Testis (tissue), 3 donors: ENCODE data around the gene CRAT. TPM values are rescaled to one million over a fixed set of nuclear protein-coding genes. Genes with fewer than 3 reads are reported as not detected.
"Not testable (repeated sequence)": the region's sequence is repeated elsewhere in the genome, so short reads cannot be mapped to it uniquely, and the experiment has no call there.

Experiments
- DNase-seq: peaks from one replicate; pipeline ENCODE4 v3.0.0-alpha.2; 2019
- H3K27ac ChIP-seq, 2 donors: fragments of 200-600 bp; sonication (generic); one replicate each; pipeline ENCODE4 v1.5.1; 2019
- H3K27me3 ChIP-seq: fragments of 200-600 bp; sonication (generic); one replicate; pipeline ENCODE4 v1.5.1; 2019
- H3K36me3 ChIP-seq: fragments of 200-600 bp; sonication (generic); one replicate; pipeline ENCODE4 v1.5.1; 2017; ENCODE audit warnings: low read depth; ENCODE audit errors: missing control alignments
- H3K4me1 ChIP-seq: fragments of 200-600 bp; sonication (generic); one replicate; pipeline ENCODE4 v1.5.1; 2019
- H3K4me3 ChIP-seq, 2 donors: fragments of 200-600 bp; sonication (generic); one replicate each; pipeline ENCODE4 v1.5.1; 2017 to 2019
- H3K9me3 ChIP-seq: fragments of 200-600 bp; sonication (generic); one replicate; pipeline ENCODE4 v1.5.1; 2017
- CTCF ChIP-seq, 3 experiments: fragments of 450-650 bp in 2 of 3; fragments of 200-600 bp in 1 of 3; sonication (generic) in 1 of 3; IDR thresholded peaks; one replicate each; pipeline ENCODE4 v1.5.1; 2016 to 2019; ENCODE audit warnings: antibody characterized with exemption in 3 of 3, mild to moderate bottlenecking in 2 of 3, moderate library complexity in 1 of 3
- POLR2A ChIP-seq: fragments of 450-650 bp; IDR thresholded peaks from one replicate; pipeline ENCODE4 v1.6.1; 2017; ENCODE audit warnings: antibody characterized with exemption, mild to moderate bottlenecking, moderate library complexity
- WGBS, 2 donors: methylation state at CpG; one replicate each; pipeline ENCODE4 v1.1.5; 2018; 5-methylcytosine and 5-hydroxymethylcytosine counted together
- intact Hi-C: fragments of 100-400 bp; cut with DNase I; formaldehyde crosslinking; loops from one replicate; pipeline ENCODE4 v1.15.1; 2023; ENCODE audit warnings: low total_unique reads
- polyA plus RNA-seq: library from polyadenylated mRNA; stranded (reverse); fragments of 350-450 nt; fragmentation: Illumina TruSeq; extraction: RNeasy Lipid Tissue Mini Kit (QIAGEN cat#74804); gene quantifications from one replicate; pipeline ENCODE4 v1.2.3, GENCODE V29; 2014; ENCODE audit warnings: low read depth, low replicate concordance; ENCODE audit not compliant: insufficient read depth
- total RNA-seq, 2 donors: library from RNA; depleted of rRNA; stranded (reverse); fragments of >200 nt; gene quantifications; one replicate each; pipeline ENCODE4 v1.2.3, GENCODE V29; 2016

Gene CRAT
- total and polyA plus RNA-seq, 3 donors from 2014 or later: 188 to 451 (median 272) TPM

GRCh38 chr9:129124506-129125069, 14.0 kb upstream of the CRAT start:
- H3K4me3 ChIP-seq: no peak overlapping the region
- no peaks in the 10 kb centered on the region for H3K27me3 ChIP-seq
- 81% methylated on average over 3 of the region's 3 CpGs for WGBS, 2 donors
- TF ChIP-seq CTCF (IDR thresholded peaks at IDR 0.05): no peak
- no peak for TF ChIP-seq POLR2A
- no peaks in the 10 kb centered on the region for H3K36me3 ChIP-seq
- H3K4me1 ChIP-seq: no peaks in the 10 kb centered on the region
- H3K27ac ChIP-seq: no peak overlapping the region
- intact Hi-C loops: no loop called here
- H3K9me3 ChIP-seq: no peaks in the 10 kb centered on the region
- no peak for DNase-seq

GRCh38 chr9:129122976-129123375, 12.4 kb upstream of the CRAT start:
- H3K27ac ChIP-seq, H3K27me3 ChIP-seq, DNase-seq, H3K9me3 ChIP-seq, intact Hi-C loops, H3K4me3 ChIP-seq, H3K4me1 ChIP-seq, H3K36me3 ChIP-seq: not testable (repeated sequence)
- WGBS, 2 donors: 93 to 94% methylated on average over 15 of the region's 15 CpGs

- H3K36me3 ChIP-seq: no peaks in the 10 kb centered on the region
- no peaks in the 10 kb centered on the region for H3K27me3 ChIP-seq
- H3K4me1 ChIP-seq: no peaks in the 10 kb centered on the region
- no peak for DNase-seq
- WGBS, 2 donors: 89 to 93% methylated on average over 1 of the region's 1 CpG
- TF ChIP-seq CTCF (IDR thresholded peaks at IDR 0.05): no peak
- no peak for TF ChIP-seq POLR2A
- intact Hi-C loops: no loop called here
- H3K4me3 ChIP-seq: no peak overlapping the region
- H3K9me3 ChIP-seq: no peaks in the 10 kb centered on the region
- no peak overlapping the region for H3K27ac ChIP-seq
Measured at GRCh38 chr9:129122133-129122532, 11.5 kb upstream of the CRAT start.

GRCh38 chr9:129121483-129121882, 10.9 kb upstream of the CRAT start:
- TF ChIP-seq POLR2A: no peak
- no peak for TF ChIP-seq CTCF (IDR thresholded peaks at IDR 0.05)
- no peak overlapping the region for H3K4me3 ChIP-seq
- no peaks in the 10 kb centered on the region for H3K36me3 ChIP-seq
- no peak overlapping the region for H3K27ac ChIP-seq
- intact Hi-C loops: no loop called here
- whole genome bisulfite sequencing, 2 donors: 55 to 61% methylated on average over 3 of the region's 3 CpGs
- DNase-seq: no peak
- H3K9me3 ChIP-seq: no peaks in the 10 kb centered on the region
- no peaks in the 10 kb centered on the region for H3K27me3 ChIP-seq
- no peaks in the 10 kb centered on the region for H3K4me1 ChIP-seq

GRCh38 chr9:129118799-129119198, 8.2 kb upstream of the CRAT start:
- Histone ChIP-seq H3K36me3 (no peaks in the 10 kb centered on the region), H3K9me3 (no peaks in the 10 kb centered on the region), H3K27me3 (no peaks in the 10 kb centered on the region), H3K27ac (no peak overlapping the region), H3K4me3 (no peak overlapping the region), H3K4me1 (peaks cover 8% of the 10 kb centered on the region)
- TF ChIP-seq CTCF (IDR thresholded peaks at IDR 0.05): no peak
- TF ChIP-seq POLR2A: no peak
- DNase-seq: no peak
- intact Hi-C loops: no loop called here
- WGBS, 2 donors: 74 to 76% methylated on average over 4 of the region's 4 CpGs
